Keratinocyte (primary cell): ENCODE data around the gene GPR37. TPM values are rescaled to one million over a fixed set of nuclear protein-coding genes. Genes with fewer than 3 reads are reported as not detected.

ENCODE experiments used
- DNase-seq: peaks from one replicate; pipeline ENCODE4 v3.0.0-alpha.2; 2011; ENCODE audit warnings: low read depth, missing footprints, low spot score
- FAIRE-seq: peaks from 2 replicates; lab custom pipeline; 2011; peaks lifted over from hg19 to GRCh38; lab: Jason Lieb, UNC
- H2AFZ ChIP-seq: 2 replicates; pipeline ENCODE4 v1.6.0; 2012; ENCODE audit warnings: low read length, control low read depth, inconsistent platforms; ENCODE audit not compliant: control insufficient read depth
- H3K27ac ChIP-seq: 2 replicates; pipeline ENCODE4 v1.5.1; 2011; ENCODE audit warnings: low read length; ENCODE audit not compliant: control insufficient read depth, insufficient read depth
- H3K27me3 ChIP-seq: 3 replicates; pipeline ENCODE4 v1.6.0; 2011; ENCODE audit warnings: low read length; ENCODE audit not compliant: control insufficient read depth, insufficient read depth; ENCODE audit errors: extremely low read depth
- H3K36me3 ChIP-seq, 2 experiments: 2 replicates in 1 of 2; 3 replicates in 1 of 2; pipeline ENCODE4 v1.5.1; 2011; ENCODE audit warnings: low read length in 2 of 2, mild to moderate bottlenecking in 1 of 2; ENCODE audit not compliant: control insufficient read depth in 2 of 2, insufficient read depth in 2 of 2; ENCODE audit errors: extremely low read depth in 1 of 2
- H3K4me1 ChIP-seq: 3 replicates; pipeline ENCODE4 v1.5.1; 2011; ENCODE audit warnings: low read length; ENCODE audit not compliant: control insufficient read depth, insufficient read depth; ENCODE audit errors: extremely low read depth
- H3K4me2 ChIP-seq: 3 replicates; pipeline ENCODE4 v1.6.0; 2011; ENCODE audit warnings: low read depth, low read length; ENCODE audit not compliant: control insufficient read depth, insufficient read depth; ENCODE audit errors: extremely low read depth
- H3K4me3 ChIP-seq, 3 experiments: fragments of 200-600 bp in 1 of 3; sonication (generic) in 1 of 3; 2 replicates in 2 of 3; 3 replicates in 1 of 3; pipeline ENCODE4 v1.5.1; 2011 to 2016; ENCODE audit warnings: low read length in 3 of 3, mild to moderate bottlenecking in 3 of 3, control low read depth in 2 of 3, inconsistent platforms in 1 of 3, low read depth in 1 of 3, mixed read lengths in 1 of 3, mixed run types in 1 of 3, moderate library complexity in 1 of 3; ENCODE audit not compliant: control insufficient read depth in 2 of 3, insufficient read depth in 2 of 3; ENCODE audit errors: extremely low read depth in 1 of 3
- H3K79me2 ChIP-seq: 2 replicates; pipeline ENCODE4 v1.6.0; 2012; ENCODE audit warnings: low read length; ENCODE audit not compliant: control insufficient read depth, insufficient read depth
- H3K9ac ChIP-seq: 3 replicates; pipeline ENCODE4 v1.6.0; 2011; ENCODE audit warnings: low read length; ENCODE audit not compliant: control insufficient read depth, insufficient read depth; ENCODE audit errors: extremely low read depth
- H3K9me1 ChIP-seq: 3 replicates; pipeline ENCODE4 v1.6.0; 2011; ENCODE audit warnings: low read length; ENCODE audit not compliant: control insufficient read depth, insufficient read depth; ENCODE audit errors: extremely low read depth
- H3K9me3 ChIP-seq: 2 replicates; pipeline ENCODE4 v1.5.1; 2012; ENCODE audit warnings: low read depth, low read length; ENCODE audit not compliant: control insufficient read depth
- H4K20me1 ChIP-seq: 3 replicates; pipeline ENCODE4 v1.6.0; 2011; ENCODE audit warnings: low read length; ENCODE audit not compliant: control insufficient read depth, insufficient read depth; ENCODE audit errors: extremely low read depth
- CTCF ChIP-seq, 3 experiments: IDR thresholded peaks in 1 of 3; conservative IDR thresholded peaks in 1 of 3; optimal IDR thresholded peaks in 1 of 3; 2 replicates in 2 of 3; 3 replicates in 1 of 3; pipeline versions ENCODE3 to v1.5.1; 2011; ENCODE audit warnings: low read length in 3 of 3, mild to moderate bottlenecking in 3 of 3, moderate library complexity in 2 of 3, control low read depth in 1 of 3, inconsistent platforms in 1 of 3; ENCODE audit not compliant: insufficient read depth in 2 of 3; ENCODE audit errors: extremely low read depth in 1 of 3
- EZH2 ChIP-seq: IDR thresholded peaks from one replicate; pipeline ENCODE4 v1.6.1; 2012; ENCODE audit warnings: inconsistent platforms, mild to moderate bottlenecking, low read length, moderate library complexity
- dilution Hi-C: fragments of 300-500 bp; cut with MboI; formaldehyde crosslinking; loops from one replicate; pipeline ENCODE4 v1.7.0; 2020; ENCODE audit warnings: low sequenced_read_pairs; ENCODE audit not compliant: extremely low pct_ligation_motif_present
- polyA plus RNA-seq, 5 experiments: library from polyadenylated mRNA; depleted of rRNA in 3 of 5; stranded (reverse) in 3 of 5; stranded (forward) in 1 of 5; unstranded in 1 of 5; fragments of >200 nt; gene quantifications; 1 replicate in 1 of 5; 2 replicates in 3 of 5; 3 replicates in 1 of 5; pipeline versions ENCODE4 v1.2.1 to v1.2.3, GENCODE V29; 2011 to 2012; ENCODE audit warnings: missing spikeins in 2 of 5, low read depth in 1 of 5, low replicate concordance in 1 of 5

The GPR37 gene
- polyA plus RNA-seq, 1 donor (not counting 4 experiments of a cell fraction or from before 2014, with no cell fraction given): 0.58 TPM

DNA sequence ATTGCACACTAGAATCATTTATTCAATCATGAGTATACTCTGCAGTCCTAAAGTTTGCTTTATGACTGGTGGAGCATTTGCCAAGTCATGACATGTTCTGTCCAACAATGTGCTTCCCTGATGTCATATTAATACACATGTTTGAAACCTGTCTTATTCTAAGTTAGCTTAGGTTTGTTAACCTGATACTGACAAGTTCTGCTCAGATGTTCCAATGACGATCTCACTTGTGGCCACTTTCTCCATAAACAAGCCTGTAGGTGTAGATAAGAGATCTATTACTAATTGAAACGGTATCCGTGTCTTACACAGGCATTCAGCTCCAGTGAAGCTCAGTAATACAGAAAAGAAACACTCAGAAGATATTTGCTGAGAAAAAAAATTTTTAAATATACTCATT, 64.9 kb downstream of the GPR37 start:
- H3K27ac ChIP-seq: no peak overlapping the region
- TF ChIP-seq CTCF (optimal IDR thresholded peaks at IDR 0.05 in 1 of 3, IDR thresholded peaks at IDR 0.05 in 1 of 3, conservative IDR thresholded peaks at IDR 0.05 in 1 of 3; ENCODE audit: extremely low read depth in 1 of 3, insufficient read depth in 2 of 3, low read length in 3 of 3): no peak
- no peak for TF ChIP-seq EZH2
- no peaks in the 10 kb centered on the region for H3K27me3 ChIP-seq
- no peak overlapping the region for H3K9ac ChIP-seq
- no peak overlapping the region for H3K4me3 ChIP-seq
- H3K9me3 ChIP-seq: no peaks in the 10 kb centered on the region
- DNase-seq (peak; percentile 56), FAIRE-seq (peak; percentile 34)
- H3K36me3 ChIP-seq: no peaks in the 10 kb centered on the region
- no peaks in the 10 kb centered on the region for H3K79me2 ChIP-seq
- no peak overlapping the region for H2AFZ ChIP-seq
- H4K20me1 ChIP-seq: no peaks in the 10 kb centered on the region
- no peaks in the 10 kb centered on the region for H3K9me1 ChIP-seq
- peak overlapping the region; percentile 41 for H3K4me2 ChIP-seq
- dilution Hi-C loops: no loop called here
- peaks cover 12% of the 10 kb centered on the region for H3K4me1 ChIP-seq

GRCh38 chr7:124698964-124699363, 66.6 kb downstream of the GPR37 start:
- H3K27me3 ChIP-seq: no peaks in the 10 kb centered on the region
- no peak overlapping the region for H3K9ac ChIP-seq
- H3K27ac ChIP-seq: no peak overlapping the region
- H3K9me3 ChIP-seq: no peaks in the 10 kb centered on the region
- H3K36me3 ChIP-seq: no peaks in the 10 kb centered on the region
- no peak overlapping the region for H3K4me2 ChIP-seq
- no peak overlapping the region for H2AFZ ChIP-seq
- dilution Hi-C loops: no loop called here
- H3K4me3 ChIP-seq: no peak overlapping the region
- H3K4me1 ChIP-seq: peaks cover 12% of the 10 kb centered on the region
- no peaks in the 10 kb centered on the region for H3K79me2 ChIP-seq
- TF ChIP-seq CTCF (optimal IDR thresholded peaks at IDR 0.05 in 1 of 3, IDR thresholded peaks at IDR 0.05 in 1 of 3, conservative IDR thresholded peaks at IDR 0.05 in 1 of 3; ENCODE audit: extremely low read depth in 1 of 3, insufficient read depth in 2 of 3, low read length in 3 of 3) (no peak), EZH2 (no peak)
- no peaks in the 10 kb centered on the region for H4K20me1 ChIP-seq
- no peaks in the 10 kb centered on the region for H3K9me1 ChIP-seq
- FAIRE-seq: peak; percentile 13
- DNase-seq: no peak
